WI38 (cell line): Measurements from ENCODE around the gene CYB561.
"Not testable (repeated sequence)": the region's sequence is repeated elsewhere in the genome, so short reads cannot be mapped to it uniquely, and the experiment has no call there.

Source experiments
- H3K4me3 ChIP-seq: 2 replicates; pipeline ENCODE4 v1.5.1; 2011; ENCODE audit warnings: low read depth, mild to moderate bottlenecking, control low read depth, low read length
- CTCF ChIP-seq: IDR thresholded peaks from 2 replicates; pipeline ENCODE4 v1.5.1; 2012; ENCODE audit warnings: low read depth, mild to moderate bottlenecking, control low read depth, low read length

CYB561 gene

GRCh38 chr17:63474174-63474573, 28.1 kb upstream of the CYB561 start:
- no peak overlapping the region for H3K4me3 ChIP-seq
- TF ChIP-seq CTCF = no peak

GRCh38 chr17:63468099-63468498, 22.0 kb upstream of the CYB561 start:
- H3K4me3 ChIP-seq = not testable (repeated sequence)

- H3K4me3 ChIP-seq = no peak overlapping the region
- no peak for TF ChIP-seq CTCF
Observed at GRCh38 chr17:63464691-63465236, 18.7 kb upstream of the CYB561 start.

GRCh38 chr17:63463771-63464170, 17.7 kb upstream of the CYB561 start:
- TF ChIP-seq CTCF = no peak
- H3K4me3 ChIP-seq = no peak overlapping the region

GRCh38 chr17:63460018-63460417, 13.9 kb upstream of the CYB561 start:
- H3K4me3 ChIP-seq = no peak overlapping the region
- TF ChIP-seq CTCF = no peak

- H3K4me3 ChIP-seq = no peak overlapping the region
- no peak for TF ChIP-seq CTCF
Observed at GRCh38 chr17:63458478-63458877, 12.4 kb upstream of the CYB561 start.

GRCh38 chr17:63455417-63455816, 9.3 kb upstream of the CYB561 start:
- H3K4me3 ChIP-seq = no peak overlapping the region
- no peak for TF ChIP-seq CTCF

- TF ChIP-seq CTCF = no peak
- no peak overlapping the region for H3K4me3 ChIP-seq
Observed at GRCh38 chr17:63454915-63455314, 8.8 kb upstream of the CYB561 start.

GRCh38 chr17:63454357-63454756, 8.3 kb upstream of the CYB561 start:
- H3K4me3 ChIP-seq = not testable (repeated sequence)
